Transverse colon (tissue), 3 donors: ENCODE data around the gene MTHFD1L.

ENCODE experiments used
- CTCF ChIP-seq, 5 experiments: fragments of 200-600 bp in 3 of 5; fragments of 450-650 bp in 2 of 5; sonication (generic) in 3 of 5; IDR thresholded peaks; 1 replicate in 2 of 5; 2 replicates in 3 of 5; pipeline ENCODE4 v1.5.1; 2016 to 2017; ENCODE audit warnings: antibody characterized with exemption in 5 of 5, inconsistent platforms in 3 of 5, mild to moderate bottlenecking in 2 of 5, moderate library complexity in 1 of 5
- EP300 ChIP-seq: sonication (generic); formaldehyde crosslinking; IDR thresholded peaks from one replicate; pipeline ENCODE4 v1.6.1; 2017; ENCODE audit warnings: antibody characterized with exemption, low read depth
- POLR2A ChIP-seq: fragments of 450-650 bp; IDR thresholded peaks from one replicate; pipeline ENCODE4 v1.6.1; 2016; ENCODE audit warnings: antibody characterized with exemption, mild to moderate bottlenecking, moderate library complexity

GRCh38 chr6:150999576-150999975 lies 134.1 kb downstream of the MTHFD1L start:
- TF ChIP-seq POLR2A (no peak), CTCF (IDR thresholded peaks at IDR 0.05) (no peak), EP300 (no peak)
